ENCODE measurements around the gene TFCP2L1. TPM values are rescaled to one million over a fixed set of nuclear protein-coding genes. Genes with fewer than 3 reads are reported as not detected.

TFCP2L1 gene
- total RNA-seq, 1 donor from 2014 or later: not detected

- no peak for DNase-seq (ENCODE audit: extremely low read depth, low read depth, low spot score)
These were observed 12.3 kb upstream of the TFCP2L1 start for GRCh38 chr2:121297217-121297830.

- DNase-seq (ENCODE audit: extremely low read depth, low read depth, low spot score): no peak
These were observed 11.1 kb upstream of the TFCP2L1 start for GRCh38 chr2:121295911-121296650.

GRCh38 chr2:121294881-121295840, 10.2 kb upstream of the TFCP2L1 start:
- DNase-seq (ENCODE audit: extremely low read depth, low read depth, low spot score): no peak

- no peak for DNase-seq (ENCODE audit: extremely low read depth, low read depth, low spot score)
These were observed 8.7 kb upstream of the TFCP2L1 start for GRCh38 chr2:121293450-121294325.

GRCh38 chr2:121291251-121291580, 6.2 kb upstream of the TFCP2L1 start:
- no peak for DNase-seq (ENCODE audit: extremely low read depth, low read depth, low spot score)

- no peak for DNase-seq (ENCODE audit: extremely low read depth, low read depth, low spot score)
These were observed 4.3 kb upstream of the TFCP2L1 start for GRCh38 chr2:121289271-121289670.

- DNase-seq (ENCODE audit: extremely low read depth, low read depth, low spot score): no peak
These were observed 3.6 kb upstream of the TFCP2L1 start for GRCh38 chr2:121288454-121289231.

- no peak for DNase-seq (ENCODE audit: extremely low read depth, low read depth, low spot score)
These were observed 3.0 kb upstream of the TFCP2L1 start for GRCh38 chr2:121287956-121288355.

- no peak for DNase-seq (ENCODE audit: extremely low read depth, low read depth, low spot score)
These were observed 2.3 kb upstream of the TFCP2L1 start for GRCh38 chr2:121287146-121287798.

GRCh38 chr2:121286506-121286905, 1.5 kb upstream of the TFCP2L1 start:
- no peak for DNase-seq (ENCODE audit: extremely low read depth, low read depth, low spot score)

GRCh38 chr2:121285926-121286325, 924 bp upstream of the TFCP2L1 start:
- no peak for DNase-seq (ENCODE audit: extremely low read depth, low read depth, low spot score)

- no peak for DNase-seq (ENCODE audit: extremely low read depth, low read depth, low spot score)
These were observed 1.1 kb downstream of the TFCP2L1 start for GRCh38 chr2:121283670-121284462.

GRCh38 chr2:121282800-121283385, 2.1 kb downstream of the TFCP2L1 start:
- no peak for DNase-seq (ENCODE audit: extremely low read depth, low read depth, low spot score)

- DNase-seq (ENCODE audit: extremely low read depth, low read depth, low spot score): no peak
These were observed 3.3 kb downstream of the TFCP2L1 start for GRCh38 chr2:121281694-121282093.

- no peak for DNase-seq (ENCODE audit: extremely low read depth, low read depth, low spot score)
These were observed 3.9 kb downstream of the TFCP2L1 start for GRCh38 chr2:121281107-121281506.

- no peak for DNase-seq (ENCODE audit: extremely low read depth, low read depth, low spot score)
These were observed 5.4 kb downstream of the TFCP2L1 start for GRCh38 chr2:121279476-121280220.

- no peak for DNase-seq (ENCODE audit: extremely low read depth, low read depth, low spot score)
These were observed 8.7 kb downstream of the TFCP2L1 start for GRCh38 chr2:121276341-121276740.
